ENCODE data around the gene CUL9. TPM values are rescaled to one million over a fixed set of nuclear protein-coding genes. Genes with fewer than 3 reads are reported as not detected.

CUL9 gene
- total RNA-seq, 4 donors from 2014 or later: 31.0 to 52.6 (median 38.8) TPM

DNA sequence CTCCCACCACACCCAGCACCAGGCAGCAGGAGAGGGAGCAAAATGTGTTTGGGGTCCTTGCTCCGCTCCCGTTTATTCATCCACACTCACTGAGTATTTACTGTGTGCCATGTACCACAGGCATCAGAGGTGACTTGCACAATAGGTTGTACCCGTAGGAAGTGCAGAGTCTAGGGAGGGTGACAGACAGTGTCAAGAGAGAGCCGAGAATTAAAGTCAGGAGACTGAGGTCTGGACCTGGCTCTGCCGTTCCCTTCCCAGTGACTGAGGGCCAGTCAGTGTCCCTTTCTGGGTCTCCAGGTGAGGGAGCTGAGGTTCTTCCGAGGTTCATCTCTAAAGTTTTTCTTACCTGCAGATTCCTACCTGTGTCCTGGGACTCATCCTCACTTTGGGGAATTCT, 83.6 kb downstream of the CUL9 start:
- TF ChIP-seq, protein P1, sequence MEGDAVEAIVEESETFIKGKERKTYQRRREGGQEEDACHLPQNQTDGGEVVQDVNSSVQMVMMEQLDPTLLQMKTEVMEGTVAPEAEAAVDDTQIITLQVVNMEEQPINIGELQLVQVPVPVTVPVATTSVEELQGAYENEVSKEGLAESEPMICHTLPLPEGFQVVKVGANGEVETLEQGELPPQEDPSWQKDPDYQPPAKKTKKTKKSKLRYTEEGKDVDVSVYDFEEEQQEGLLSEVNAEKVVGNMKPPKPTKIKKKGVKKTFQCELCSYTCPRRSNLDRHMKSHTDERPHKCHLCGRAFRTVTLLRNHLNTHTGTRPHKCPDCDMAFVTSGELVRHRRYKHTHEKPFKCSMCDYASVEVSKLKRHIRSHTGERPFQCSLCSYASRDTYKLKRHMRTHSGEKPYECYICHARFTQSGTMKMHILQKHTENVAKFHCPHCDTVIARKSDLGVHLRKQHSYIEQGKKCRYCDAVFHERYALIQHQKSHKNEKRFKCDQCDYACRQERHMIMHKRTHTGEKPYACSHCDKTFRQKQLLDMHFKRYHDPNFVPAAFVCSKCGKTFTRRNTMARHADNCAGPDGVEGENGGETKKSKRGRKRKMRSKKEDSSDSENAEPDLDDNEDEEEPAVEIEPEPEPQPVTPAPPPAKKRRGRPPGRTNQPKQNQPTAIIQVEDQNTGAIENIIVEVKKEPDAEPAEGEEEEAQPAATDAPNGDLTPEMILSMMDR (IDR thresholded peaks at IDR 0.05): no peak
- no peak for TF ChIP-seq POLR2A (IDR thresholded peaks at IDR 0.05)
- Histone ChIP-seq H3K36me3 (no peaks in the 10 kb centered on the region), H3K9me3 (no peaks in the 10 kb centered on the region), H3K4me3 (no peak overlapping the region), H3K4me1 (peaks cover 0 to 6% of the 10 kb centered on the region in 2 donors), H3K27ac (no peak overlapping the region), H3K27me3 (no peaks in the 10 kb centered on the region)
- intact Hi-C loops (cut with DNase I; ENCODE audit: low total_unique reads): no loop called here
- DNase-seq: no peak

DNA sequence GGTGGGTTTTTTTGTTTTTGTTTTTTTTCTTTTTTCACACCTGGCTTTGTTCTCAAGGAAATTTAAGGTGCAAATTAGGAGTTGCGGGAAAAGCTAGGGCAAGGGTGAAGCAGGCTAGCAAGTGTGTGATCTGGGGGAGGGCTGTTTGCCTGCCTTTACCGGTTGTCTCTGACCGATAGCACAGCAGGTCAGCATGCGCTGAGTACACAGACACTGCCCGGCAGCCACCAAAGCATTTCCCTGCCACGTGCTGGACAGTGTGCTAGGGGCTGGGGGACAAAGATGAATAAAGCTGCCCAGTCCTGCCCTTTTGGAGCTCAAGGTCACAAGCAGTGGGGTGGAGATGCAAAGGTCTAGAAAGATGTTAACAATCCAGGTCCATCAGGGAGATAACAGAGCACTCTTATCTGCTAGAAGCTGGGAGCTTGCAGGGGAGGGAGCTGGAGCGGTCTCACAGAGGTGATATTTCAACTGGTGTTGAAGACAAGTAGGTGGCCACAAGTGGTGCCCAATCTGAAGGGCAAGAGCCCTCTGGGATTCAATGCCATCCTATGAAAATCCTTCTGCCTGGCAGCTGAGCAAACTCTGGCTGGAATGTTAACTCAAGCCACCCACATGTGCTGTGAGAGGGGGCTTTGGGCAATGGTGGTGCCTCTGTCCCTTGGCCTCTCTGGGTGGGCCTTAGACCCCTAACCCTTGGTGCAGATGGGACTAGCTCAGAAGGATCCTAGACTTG, 85.8 kb downstream of the CUL9 start:
- no peak for TF ChIP-seq POLR2A (IDR thresholded peaks at IDR 0.05)
- TF ChIP-seq, protein P1 (IDR thresholded peaks at IDR 0.05): no peak
- Histone ChIP-seq H3K36me3 (no peaks in the 10 kb centered on the region), H3K4me1 (peaks cover 0 to 6% of the 10 kb centered on the region in 2 donors), H3K27me3 (no peaks in the 10 kb centered on the region), H3K9me3 (no peaks in the 10 kb centered on the region), H3K4me3 (no peak overlapping the region), H3K27ac (peak overlapping the region in 1 of 2 donors; percentile 50)
- DNase-seq: no peak
- intact Hi-C loops (cut with DNase I; ENCODE audit: low total_unique reads): no loop called here

DNA sequence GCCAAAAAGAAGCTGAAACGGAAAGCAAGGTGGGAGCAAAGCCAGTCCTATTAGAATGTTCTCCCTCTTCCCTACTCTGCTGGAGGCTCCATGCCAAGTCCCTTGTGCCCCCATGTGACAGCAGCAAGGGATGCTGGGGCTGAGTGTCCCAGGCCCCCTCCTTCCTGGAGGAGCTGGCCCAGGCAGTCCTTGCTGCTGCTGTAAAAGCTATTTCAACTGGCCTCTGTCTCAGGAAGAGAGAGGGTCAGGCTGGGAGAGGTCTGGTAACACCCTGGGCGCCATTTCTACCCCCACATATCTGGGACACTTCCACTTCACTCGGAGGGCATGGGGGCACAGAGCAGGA, 86.3 kb downstream of the CUL9 start:
- Histone ChIP-seq H3K9me3 (no peaks in the 10 kb centered on the region), H3K36me3 (no peaks in the 10 kb centered on the region), H3K27ac (peak overlapping the region; percentile 11 to 50), H3K4me3 (no peak overlapping the region), H3K27me3 (no peaks in the 10 kb centered on the region), H3K4me1 (peaks cover 0 to 6% of the 10 kb centered on the region in 2 donors)
- intact Hi-C loops (cut with DNase I; ENCODE audit: low total_unique reads): no loop called here
- no peak for TF ChIP-seq POLR2A (IDR thresholded peaks at IDR 0.05)
- TF ChIP-seq, protein P1 (IDR thresholded peaks at IDR 0.05): no peak
- no peak for DNase-seq

DNA sequence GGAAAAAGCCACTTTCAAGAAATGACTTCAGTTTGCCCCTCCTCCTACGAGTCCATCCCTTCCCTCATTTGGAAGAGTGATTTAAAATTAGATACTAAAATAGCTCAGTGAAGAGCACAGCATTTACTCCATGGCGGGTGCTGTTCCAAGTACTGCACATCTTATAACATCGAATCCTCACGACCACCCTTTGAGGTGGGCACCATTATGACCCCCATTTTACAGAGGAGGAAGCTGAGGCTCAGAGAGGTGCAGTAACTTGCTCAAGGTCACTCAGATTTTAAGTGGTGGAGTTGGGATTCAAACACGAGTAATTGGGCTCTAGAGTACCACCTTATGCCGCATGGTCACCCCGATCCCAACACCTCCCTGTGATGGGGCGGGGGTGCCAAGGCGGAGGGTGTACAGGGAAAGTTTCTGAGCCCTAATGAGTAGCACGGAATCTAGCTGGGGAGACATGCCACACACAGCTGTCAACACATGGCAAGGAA, 86.8 kb downstream of the CUL9 start:
- H3K36me3 ChIP-seq: no peaks in the 10 kb centered on the region
- no peak overlapping the region for H3K4me3 ChIP-seq
- TF ChIP-seq, protein P1 (IDR thresholded peaks at IDR 0.05): no peak
- TF ChIP-seq POLR2A (IDR thresholded peaks at IDR 0.05): no peak
- no peaks in the 10 kb centered on the region for H3K27me3 ChIP-seq
- no peak for DNase-seq
- intact Hi-C loops (cut with DNase I; ENCODE audit: low total_unique reads): no loop called here
- peak overlapping the region; percentile 11 to 50 for H3K27ac ChIP-seq
- peaks cover 0 to 6% of the 10 kb centered on the region in 2 donors for H3K4me1 ChIP-seq
- no peaks in the 10 kb centered on the region for H3K9me3 ChIP-seq

DNA sequence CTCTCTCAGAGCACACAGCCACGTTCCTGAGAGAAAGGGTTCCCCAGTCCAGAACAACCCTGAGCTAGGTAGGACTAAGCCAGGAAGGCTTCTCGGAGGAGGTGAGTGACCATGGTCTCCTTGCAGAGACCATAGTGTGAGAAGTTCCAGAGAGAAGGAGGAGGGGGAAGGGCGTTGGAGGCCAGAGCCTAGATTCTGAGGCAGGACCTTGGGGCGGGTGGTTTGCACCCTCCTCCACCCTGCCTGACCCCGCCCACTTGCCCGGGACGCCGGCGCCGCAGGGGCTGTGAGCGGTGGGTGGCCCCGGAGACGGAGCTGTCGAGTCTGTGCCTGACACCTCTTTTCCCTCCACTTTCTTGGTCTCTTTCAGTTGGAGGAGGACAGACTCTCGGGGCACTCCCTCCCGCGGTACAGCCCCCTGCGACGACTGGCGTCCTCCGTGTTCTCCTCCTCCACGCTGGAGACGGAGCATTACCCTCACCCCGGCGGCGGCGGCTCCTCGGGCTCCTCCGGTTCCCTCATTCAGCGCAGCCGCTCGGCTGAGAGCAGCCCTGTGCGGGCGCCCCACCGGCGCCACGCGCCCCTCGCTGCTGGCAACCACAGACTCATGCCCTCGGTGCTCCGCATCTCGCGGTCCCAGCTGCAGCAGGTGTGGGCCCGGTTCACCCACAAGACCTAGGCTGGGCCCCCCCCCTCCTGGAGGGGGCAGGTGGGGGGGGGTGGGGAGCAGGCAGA, 87.4 kb downstream of the CUL9 start:
- no peak for DNase-seq
- Histone ChIP-seq H3K9me3 (no peaks in the 10 kb centered on the region), H3K27me3 (no peaks in the 10 kb centered on the region), H3K27ac (peak overlapping the region in 1 of 2 donors; percentile 50), H3K4me1 (peaks cover 0 to 6% of the 10 kb centered on the region in 2 donors), H3K4me3 (peak overlapping the region; percentile 7 to 21), H3K36me3 (no peaks in the 10 kb centered on the region)
- TF ChIP-seq, protein P1 (IDR thresholded peaks at IDR 0.05): no peak
- TF ChIP-seq POLR2A (IDR thresholded peaks at IDR 0.05): no peak
- intact Hi-C loops (cut with DNase I; ENCODE audit: low total_unique reads): no loop called here
